RWPE1 (cell line): ENCODE measurements around the gene PIH1D2.
"Not testable (repeated sequence)": the region's sequence is repeated elsewhere in the genome, so short reads cannot be mapped to it uniquely, and the experiment has no call there.

ENCODE experiments used
- CTCF ChIA-PET: fragments of 350-600 bp; sonication (Branson Sonifier 250); formaldehyde crosslinking; extraction: SDS; loops from one replicate; lab custom pipeline; 2021; lab: Yijun Ruan, JAX
- POLR2A ChIA-PET: fragments of 400-600 bp; formaldehyde crosslinking; extraction: SDS; loops from one replicate; lab custom pipeline; 2020; ENCODE audit warnings: antibody characterized with exemption; ENCODE audit not compliant: low non-redundant PET; lab: Yijun Ruan, JAX
- DNase-seq: peaks from one replicate; pipeline ENCODE4 v3.0.0; 2012; ENCODE audit warnings: low spot score
- H3K27ac ChIP-seq: fragments of 450-650 bp; 2 replicates; pipeline ENCODE4 v1.5.1; 2017
- TF ChIP-seq, protein P1 (sequence below): fragments of 450-650 bp; conservative IDR thresholded peaks from 2 replicates; pipeline ENCODE4 v1.5.1; 2017; ENCODE audit warnings: low read depth, mild to moderate bottlenecking

The PIH1D2 gene

DNA sequence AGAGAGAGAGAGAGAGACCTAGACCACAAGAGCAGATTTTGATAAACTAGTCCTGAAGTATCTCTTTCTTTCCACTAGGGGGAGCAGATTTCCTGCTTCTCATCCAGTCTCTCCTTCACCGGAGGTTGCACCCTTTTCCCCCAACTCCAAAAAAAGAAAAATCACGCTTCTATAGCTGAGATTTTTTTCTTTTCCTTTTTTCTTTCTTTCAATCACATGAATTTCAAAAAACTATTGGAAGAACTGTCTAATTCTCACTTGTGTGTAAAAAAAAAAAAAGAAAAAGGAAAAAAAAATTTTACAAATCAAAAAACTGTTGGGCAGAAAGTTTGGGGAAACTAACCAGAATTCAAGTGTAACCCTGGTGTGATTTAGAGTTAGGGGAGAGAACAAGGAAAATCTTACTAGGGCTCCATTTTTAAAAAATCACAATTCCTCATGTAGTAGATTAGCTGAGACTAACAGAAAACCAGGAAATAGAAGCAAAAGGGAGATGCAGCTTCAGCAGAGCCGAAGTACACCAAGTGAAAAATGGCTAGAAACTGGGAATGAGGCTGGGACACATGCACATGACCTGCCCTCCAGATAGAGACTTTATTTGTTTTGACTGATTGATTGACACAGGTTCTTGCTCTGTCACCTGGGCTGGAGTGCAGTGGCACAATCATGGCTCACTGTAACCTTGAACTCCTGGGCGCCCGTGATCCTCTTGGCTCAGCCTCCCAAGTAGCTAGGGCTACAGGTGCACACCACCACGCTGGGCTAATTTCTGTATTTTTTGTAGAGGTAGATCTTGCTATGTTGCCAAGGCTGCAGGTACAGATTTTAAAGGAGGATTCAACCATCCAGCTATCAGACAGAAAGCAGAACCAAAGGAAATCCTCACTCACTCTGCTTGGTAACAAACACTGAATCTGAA lies 40.0 kb upstream of the PIH1D2 start:
- peak; percentile 48 for DNase-seq
- ChIA-PET POLR2A (no interaction called here), CTCF (interaction anchor here (0.5 to 2.3 kb wide), 16 partner anchors 8 to 1500 kb away, joined by 3 to 13 read pairs (median 5); partner anchors contain the start of gene BCO2)
- TF ChIP-seq, protein P1, sequence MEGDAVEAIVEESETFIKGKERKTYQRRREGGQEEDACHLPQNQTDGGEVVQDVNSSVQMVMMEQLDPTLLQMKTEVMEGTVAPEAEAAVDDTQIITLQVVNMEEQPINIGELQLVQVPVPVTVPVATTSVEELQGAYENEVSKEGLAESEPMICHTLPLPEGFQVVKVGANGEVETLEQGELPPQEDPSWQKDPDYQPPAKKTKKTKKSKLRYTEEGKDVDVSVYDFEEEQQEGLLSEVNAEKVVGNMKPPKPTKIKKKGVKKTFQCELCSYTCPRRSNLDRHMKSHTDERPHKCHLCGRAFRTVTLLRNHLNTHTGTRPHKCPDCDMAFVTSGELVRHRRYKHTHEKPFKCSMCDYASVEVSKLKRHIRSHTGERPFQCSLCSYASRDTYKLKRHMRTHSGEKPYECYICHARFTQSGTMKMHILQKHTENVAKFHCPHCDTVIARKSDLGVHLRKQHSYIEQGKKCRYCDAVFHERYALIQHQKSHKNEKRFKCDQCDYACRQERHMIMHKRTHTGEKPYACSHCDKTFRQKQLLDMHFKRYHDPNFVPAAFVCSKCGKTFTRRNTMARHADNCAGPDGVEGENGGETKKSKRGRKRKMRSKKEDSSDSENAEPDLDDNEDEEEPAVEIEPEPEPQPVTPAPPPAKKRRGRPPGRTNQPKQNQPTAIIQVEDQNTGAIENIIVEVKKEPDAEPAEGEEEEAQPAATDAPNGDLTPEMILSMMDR, result peak; percentile 45
- no peak overlapping the region for H3K27ac ChIP-seq

DNA sequence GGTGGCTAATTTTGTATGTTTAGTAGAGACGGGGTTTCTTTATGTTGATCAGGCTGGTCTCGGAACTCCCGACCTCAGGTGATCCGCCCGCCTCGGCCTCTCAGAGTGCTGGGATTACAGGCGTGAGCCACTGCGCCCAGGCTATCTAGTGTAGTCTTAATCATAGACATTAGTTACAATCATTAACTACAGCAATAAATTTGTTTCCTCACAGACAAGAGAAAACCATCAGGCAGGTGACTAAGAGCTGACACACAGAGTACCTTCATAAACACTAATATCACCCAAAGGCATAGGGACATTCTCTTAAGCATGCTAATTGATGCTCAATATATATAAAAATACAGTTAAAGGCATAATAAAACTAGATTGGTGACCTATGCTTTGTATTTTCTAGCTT lies 32.3 kb upstream of the PIH1D2 start:
- TF ChIP-seq, protein P1, result no peak
- DNase-seq, result peak; percentile 53
- CTCF ChIA-PET, result interaction anchor here (0.7 kb wide), 1 partner anchor 756 kb away, joined by 3 read pairs; no protein-coding TSS in a partner anchor
- no peak overlapping the region for H3K27ac ChIP-seq
- POLR2A ChIA-PET, result no interaction called here

DNA sequence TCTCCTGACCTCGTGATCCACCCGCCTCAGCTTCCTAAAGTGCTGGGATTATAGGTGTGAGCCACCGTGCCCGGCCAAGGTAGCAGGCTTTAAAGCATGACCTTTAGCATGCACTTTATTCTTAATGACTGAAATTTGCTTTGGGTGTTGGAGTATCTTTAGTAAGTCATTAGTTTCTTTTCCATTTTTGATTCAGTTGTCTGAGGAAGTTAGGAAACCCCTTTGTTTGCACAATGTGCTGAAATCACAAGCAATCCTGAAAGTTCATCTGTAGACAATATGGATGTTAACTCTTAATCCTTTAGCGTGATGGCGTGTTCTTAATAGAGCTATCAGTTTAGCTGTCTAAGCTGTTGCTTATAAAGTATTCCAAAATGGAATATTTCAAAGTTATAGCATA lies 29.6 kb upstream of the PIH1D2 start:
- DNase-seq, result no peak
- H3K27ac ChIP-seq, result no peak overlapping the region
- CTCF ChIA-PET, result interaction anchor here (0.7 kb wide), 1 partner anchor 119 kb away, joined by 3 read pairs; no protein-coding TSS in a partner anchor
- TF ChIP-seq, protein P1, result no peak
- POLR2A ChIA-PET, result no interaction called here

DNA sequence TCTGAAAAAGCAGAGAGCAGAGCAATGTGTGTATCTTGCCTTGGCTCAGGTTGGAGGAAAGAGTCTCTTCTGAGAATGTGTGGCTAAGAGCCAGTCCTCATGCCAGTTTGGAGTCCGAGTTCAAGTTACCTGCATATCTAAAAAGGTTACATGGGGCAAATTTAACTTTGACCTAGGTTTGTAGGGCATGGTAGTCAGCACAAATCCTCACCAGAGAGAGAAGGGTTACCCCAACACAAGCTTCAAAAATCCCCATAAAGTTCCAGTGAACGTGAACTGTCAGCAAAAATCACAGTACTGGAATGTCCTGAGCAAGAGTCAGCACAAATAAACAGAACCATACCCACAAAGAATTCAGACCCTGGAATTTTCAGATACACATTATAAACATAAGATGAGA lies 26.6 kb upstream of the PIH1D2 start:
- DNase-seq, result no peak
- no peak overlapping the region for H3K27ac ChIP-seq
- POLR2A ChIA-PET, result no interaction called here
- CTCF ChIA-PET, result interaction anchor here (0.5 kb wide), 1 partner anchor 180 kb away, joined by 3 read pairs; no protein-coding TSS in a partner anchor
- TF ChIP-seq, protein P1, result no peak

DNA sequence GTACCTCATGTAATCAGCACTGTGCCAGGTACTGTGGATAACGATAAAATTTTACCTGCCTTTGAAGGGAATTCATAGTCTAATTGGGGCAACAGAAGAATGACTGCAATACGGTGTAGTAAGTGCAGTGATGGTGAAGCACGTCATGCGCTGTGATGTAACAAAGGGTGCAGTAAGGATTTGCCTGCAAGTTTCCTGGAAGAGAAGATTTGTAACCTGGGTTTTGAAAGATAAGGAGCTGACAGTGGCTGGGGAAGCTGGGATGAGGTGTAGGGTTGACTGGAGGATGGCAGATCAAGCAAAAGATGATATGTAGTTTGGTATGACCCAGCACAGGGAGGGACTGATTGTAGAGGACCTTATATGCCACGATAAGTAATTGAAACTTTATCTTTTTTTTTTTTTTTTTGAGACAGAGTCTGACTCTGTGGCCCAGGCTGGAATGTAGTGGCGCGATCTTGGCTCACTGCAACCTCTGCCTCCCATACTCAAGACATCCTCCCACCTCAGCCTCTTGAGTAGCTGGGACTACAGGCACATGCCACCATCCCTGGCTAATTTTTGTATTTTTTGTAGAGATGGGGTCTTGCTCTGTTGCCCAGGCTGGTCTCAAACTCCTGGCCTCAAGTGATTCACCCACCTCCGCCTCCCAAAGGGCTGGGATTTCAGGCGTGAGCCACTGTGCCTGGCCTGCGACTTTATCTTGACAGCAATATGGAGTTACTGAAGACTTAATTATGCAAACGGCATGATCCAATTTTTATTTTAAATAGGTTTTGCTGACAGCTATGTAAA lies 24.1 kb upstream of the PIH1D2 start:
- TF ChIP-seq, protein P1, result no peak

DNA sequence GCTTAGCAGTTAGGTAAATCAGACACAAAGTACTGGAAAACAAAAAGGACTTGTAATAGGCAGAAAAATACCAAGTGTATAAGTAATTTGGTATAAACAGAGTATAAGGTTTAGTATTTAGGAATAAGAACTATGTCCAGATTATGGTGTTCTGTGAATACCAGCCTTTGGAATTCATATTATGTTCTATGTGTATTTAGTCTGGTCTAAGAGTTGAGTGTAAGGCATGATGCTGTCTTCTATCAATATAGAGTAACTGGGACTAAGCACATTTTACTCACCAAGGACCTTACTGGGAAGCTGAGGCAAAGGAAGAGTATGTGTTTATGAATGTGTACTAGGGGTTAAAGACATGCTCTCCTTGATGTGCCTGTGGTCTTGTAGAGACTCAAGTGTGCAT lies 22.4 kb upstream of the PIH1D2 start:
- DNase-seq, result no peak
- ChIA-PET CTCF (no interaction called here), POLR2A (no interaction called here)
- TF ChIP-seq, protein P1, result no peak
- H3K27ac ChIP-seq, result no peak overlapping the region

More for the DNA sequence above, 24.1 kb upstream of the PIH1D2 start:
- POLR2A ChIA-PET, result no interaction called here
- no peak overlapping the region for H3K27ac ChIP-seq
- no peak for DNase-seq
- CTCF ChIA-PET, result interaction anchor here (0.9 to 1.1 kb wide), 2 partner anchors 15 to 116 kb away, joined by 3 to 4 read pairs; no protein-coding TSS in a partner anchor

DNA sequence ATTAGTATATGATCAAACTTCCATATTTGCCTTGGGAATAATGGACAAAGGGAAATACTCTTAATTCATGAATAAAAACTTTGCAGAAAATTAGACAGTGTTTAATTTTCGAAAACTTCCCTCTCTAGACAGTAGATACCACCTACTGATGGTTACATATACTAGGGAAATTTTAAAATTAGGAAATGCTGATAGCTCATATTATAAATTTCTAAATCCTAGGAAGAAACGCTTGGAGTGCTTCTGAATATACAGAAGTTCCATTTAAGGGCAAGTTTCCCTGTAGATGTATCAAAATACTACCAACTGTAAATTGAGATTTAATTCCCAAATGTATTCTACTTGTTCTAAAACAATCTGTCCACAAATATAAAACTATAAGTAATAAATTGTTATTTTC lies 21.5 kb upstream of the PIH1D2 start:
- DNase-seq, H3K27ac ChIP-seq, CTCF ChIA-PET: not testable (repeated sequence)
- POLR2A ChIA-PET, result interaction anchor here (0.6 kb wide), 1 partner anchor 1779 kb away, joined by 3 read pairs; no protein-coding TSS in a partner anchor
